Colon (tissue), 2 donors: ENCODE measurements around the gene RPS26.
"Not testable (repeated sequence)": the region's sequence is repeated elsewhere in the genome, so short reads cannot be mapped to it uniquely, and the experiment has no call there.

Experiments used
- FAIRE-seq: peaks from 2 replicates; lab custom pipeline; 2012; peaks lifted over from hg19 to GRCh38; lab: Jason Lieb, UNC
- donor health status: control.
- donor health status: control.

RPS26 gene

DNA sequence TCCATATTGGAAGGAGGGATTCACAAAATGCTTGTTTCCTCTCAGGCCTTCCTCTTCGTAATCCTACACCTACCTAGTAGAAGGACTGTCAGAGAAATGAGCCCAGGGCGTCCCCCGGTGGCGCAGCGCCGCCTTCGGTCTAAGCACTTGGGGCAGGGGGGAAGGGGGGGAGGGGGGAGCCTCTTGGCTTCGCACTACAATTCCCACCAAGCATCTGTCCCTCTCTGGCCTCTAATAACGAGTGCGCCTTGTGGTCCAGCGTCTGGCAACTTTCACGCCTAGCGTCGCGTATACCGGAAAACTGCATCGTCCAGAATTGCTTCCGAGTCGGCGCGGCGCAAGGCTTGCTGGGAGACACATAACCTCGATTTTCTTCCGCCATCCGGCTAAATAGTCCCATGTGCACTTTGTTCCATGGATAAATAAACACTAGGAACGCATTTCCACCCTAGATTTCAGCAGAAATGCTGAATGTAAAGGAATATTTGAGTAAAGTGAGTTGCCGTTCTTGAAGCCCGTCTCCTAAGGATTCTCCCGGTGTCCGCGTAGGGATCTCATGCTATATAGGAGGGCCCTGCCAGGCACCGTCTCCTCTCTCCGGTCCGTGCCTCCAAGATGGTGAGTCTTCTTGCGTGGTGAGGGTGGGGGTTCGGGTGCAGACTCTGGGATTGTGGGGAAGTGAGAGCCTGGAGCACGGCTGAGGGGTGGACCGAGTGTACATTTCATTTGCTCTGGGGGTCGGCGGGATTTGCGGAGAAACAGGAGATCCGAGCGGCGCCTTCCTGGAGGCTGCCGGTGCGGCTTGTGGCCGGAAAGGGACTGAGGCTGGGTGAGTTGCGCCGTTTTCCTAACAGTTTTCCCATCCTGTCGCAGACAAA, at the start of gene RPS26:
Gene RPS26 (plus strand): TSS at position 367 of the 878 bp plus-strand sequence. CDS start 249 bp downstream, at position 616.
- no peak for FAIRE-seq

DNA sequence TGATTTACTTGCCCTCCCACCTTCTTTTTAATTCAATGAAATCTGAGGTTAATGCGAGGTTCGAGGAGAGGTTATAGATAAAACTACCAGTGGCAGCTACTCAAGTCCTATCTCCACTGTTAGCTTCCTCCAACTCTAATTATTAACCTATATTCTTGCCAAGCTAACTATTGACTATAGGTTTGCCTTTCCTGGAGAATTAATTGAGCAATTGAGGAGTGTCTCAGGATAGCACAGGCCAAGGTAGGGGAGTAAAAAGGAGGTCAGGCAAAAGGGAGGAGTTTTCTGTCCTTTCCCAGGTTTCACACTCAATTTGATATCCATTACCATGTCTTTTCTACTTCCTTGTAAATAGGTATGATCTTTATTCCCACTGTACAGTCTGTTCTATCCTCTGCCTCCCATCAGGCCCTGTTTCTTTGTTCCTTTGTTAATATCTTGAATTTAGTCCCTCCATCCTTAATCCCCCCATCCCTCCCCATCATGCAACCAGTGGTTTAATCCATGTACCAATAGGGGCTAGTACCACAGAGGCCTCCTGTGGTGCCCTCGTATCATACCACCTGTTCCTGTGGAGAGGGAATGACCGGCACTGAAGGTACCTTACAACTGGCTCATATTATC, 48.4 kb upstream of the RPS26 start:
- no peak for FAIRE-seq

DNA sequence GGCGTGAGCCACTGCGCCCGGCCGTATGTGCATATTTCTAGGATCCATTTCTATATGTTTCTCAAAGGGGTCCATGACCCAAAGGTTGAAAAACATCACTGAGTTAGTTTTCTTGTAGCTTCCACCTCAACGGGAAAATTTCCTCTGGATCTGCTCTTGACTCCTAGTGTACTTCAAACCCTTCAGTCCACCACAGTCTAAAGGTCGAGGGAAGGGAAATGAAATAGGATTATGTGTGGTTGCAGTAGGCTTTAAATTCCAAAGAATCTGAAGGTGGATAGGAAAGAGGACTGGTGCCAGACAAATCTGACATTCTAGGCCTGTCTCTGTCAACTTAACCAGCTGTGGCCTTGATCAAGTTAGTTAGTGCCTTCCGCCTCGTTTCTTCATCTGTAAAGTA, 46.4 kb upstream of the RPS26 start:
- no peak for FAIRE-seq

DNA sequence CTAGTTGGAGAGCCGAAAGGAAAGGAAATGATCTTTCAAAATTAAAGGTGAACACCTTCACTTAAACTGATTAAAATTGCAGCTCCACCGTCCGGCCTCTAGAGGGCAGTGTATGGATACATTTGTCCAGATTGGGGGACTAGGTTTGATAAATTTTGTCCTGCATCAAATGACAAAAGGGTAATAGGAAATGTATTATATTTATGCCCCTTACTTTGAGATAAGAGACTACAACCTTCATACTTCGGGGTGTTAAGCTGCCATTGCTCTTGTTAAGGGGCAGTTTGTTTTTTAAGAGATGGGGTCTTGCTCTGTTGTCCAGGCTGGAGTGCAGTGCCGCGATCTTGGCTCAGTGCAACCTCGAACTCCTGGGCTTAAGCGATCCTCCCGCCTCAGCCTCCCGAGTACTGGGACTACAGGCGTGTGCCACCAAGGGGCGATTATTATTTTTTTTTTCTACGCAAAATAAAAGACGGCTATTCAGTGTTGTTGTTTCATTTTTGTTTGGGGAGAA, 45.5 kb upstream of the RPS26 start:
- no peak for FAIRE-seq

- no peak for FAIRE-seq
Observed at GRCh38 chr12:55996715-55997534, 44.8 kb upstream of the RPS26 start, which contains the start of gene SUOX. Gene SUOX (plus strand): TSS chr12:55997276. CDS start chr12:56002222, 4,946 bp downstream.

DNA sequence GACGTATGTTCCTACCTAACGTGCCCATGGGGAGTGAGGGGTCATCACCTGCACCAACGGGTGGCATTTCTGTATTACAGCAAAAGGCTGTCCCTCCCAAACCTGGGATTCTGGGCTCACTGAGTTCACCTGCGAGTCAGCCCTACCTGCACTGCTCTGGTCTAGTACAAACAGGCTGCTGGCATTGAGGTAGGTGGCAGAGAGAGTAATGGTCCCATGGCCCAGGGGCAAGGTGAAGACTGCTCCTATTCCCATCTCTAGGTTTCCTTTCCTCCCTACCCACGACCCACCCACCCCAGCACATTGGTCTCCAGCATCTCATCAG, 44.2 kb upstream of the RPS26 start:
- no peak for FAIRE-seq

DNA sequence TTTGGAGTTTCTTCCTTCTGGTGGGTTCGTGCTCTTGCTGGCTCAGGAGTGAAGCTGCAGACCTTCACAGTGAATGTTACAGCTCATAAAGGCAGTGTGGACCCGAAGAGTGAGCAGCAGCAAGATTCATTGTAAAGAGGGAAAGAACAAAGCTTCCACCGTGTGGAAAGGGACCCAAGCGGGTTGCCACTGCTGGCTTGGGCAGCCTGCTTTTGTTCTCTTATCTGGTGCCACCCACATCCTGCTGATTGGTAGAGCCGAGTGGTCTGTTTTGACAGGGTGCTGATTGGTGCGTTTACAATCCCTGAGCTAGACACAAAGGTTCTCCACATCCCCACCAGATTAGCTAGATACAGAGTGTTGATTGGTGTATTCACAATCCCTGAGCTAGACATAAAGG, 42.2 kb upstream of the RPS26 start:
- FAIRE-seq, result not testable (repeated sequence)

DNA sequence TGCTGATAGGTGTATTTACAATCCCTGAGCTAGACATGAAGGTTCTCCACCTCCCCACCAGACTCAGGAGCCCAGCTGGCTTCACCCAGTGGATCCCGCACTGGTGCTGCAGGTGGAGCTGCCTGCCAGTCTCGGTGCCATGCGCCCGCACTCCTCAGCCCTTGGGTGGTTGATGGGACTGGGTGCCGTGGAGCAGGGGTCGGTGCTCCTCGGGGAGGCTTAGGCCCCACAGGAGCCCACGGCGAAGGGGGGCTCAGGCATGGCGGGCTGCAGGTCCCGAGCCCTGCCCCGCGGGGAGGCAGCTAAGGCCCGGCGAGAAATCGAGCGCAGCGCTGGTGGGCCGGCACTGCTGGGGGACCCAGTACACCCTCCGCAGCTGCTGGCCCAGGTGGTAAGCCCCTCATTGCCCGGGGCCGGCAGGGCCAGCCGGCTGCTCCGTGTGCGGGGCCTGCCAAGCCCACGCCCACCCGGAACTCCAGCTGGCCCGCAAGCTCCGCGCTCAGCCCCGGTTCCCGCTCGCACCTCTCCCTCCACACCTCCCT, 41.6 kb upstream of the RPS26 start:
- FAIRE-seq, result not testable (repeated sequence)

DNA sequence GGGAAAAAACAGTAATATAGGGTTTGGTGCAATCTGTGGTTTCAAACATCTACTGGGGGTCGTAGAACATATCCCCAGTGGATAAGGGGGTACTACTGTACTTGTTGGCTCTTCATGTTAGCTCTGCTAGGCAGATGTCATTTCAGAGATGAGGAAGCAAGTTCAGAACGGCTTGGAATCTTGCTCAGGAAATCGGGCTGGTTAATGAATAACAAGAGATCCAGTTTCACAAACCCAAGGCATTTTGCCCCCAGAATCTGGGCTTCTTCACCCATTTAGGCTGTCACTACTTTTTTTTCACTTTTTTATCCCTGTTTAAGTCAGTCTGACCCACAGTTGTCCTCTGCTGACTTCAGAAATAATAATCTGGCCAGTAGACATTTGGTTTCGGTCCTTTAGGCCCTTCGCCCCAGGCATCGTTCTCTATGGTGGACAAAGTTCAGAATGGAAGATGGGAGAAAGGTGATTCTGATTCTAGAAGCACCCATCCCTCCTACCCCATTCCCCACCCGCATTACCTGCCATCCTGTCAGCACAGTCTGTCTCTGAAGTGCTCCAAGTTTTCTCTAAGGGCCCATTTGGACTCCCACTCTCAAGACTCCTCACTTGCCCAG, 40.1 kb upstream of the RPS26 start:
- FAIRE-seq, result no peak

- not testable (repeated sequence) for FAIRE-seq
Observed at GRCh38 chr12:56003376-56003775, 38.3 kb upstream of the RPS26 start.

- FAIRE-seq, result no peak
Observed at GRCh38 chr12:56004211-56004610, 37.5 kb upstream of the RPS26 start.

DNA sequence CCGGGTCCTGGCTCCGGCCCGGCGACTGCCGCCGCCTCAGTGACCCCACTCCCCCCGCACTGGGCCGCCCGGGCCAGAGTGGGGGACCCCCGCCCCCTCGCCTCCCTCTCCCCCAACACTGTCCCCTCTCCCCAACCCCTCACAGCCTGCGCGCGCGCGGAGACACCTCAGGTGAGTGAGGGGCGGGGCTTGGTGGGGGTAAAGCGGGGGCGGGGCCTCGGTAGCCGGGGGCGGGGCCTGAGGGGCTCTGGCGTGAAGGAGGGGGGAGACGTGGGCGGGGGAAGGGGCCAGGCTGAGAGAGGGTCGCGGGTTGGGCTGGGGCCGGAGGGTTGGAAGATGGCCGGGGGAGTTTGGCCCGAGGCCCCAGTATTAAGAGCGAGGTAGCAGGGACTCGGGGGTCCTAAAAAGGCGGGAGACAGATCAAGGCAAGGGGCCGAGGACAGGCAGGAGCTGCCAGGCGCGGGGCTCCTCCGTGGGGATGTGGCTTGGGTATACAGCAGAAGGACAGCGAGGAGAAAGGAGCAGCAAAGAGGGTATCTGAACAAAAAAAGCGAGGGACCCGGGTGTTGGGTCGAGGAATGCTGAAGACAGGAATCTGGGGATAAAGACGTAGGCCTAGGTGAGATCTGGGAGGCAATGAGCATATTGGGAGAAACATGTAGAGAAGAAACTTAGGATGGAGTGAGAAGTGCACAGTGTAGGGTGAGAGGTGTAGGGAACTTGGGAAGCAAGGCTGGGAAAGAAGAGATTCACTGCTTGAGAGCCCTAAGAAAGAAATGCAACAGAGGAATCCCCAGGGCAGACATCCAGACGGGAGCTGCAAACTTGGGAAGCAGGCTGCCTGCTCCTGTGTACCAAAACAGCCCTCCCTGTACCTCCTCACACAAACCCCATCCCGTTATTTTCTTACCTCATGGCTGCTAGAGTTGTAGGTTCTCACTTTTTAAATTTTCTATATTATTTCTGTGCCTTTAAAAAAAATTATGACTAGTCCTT, 33.9 kb upstream of the RPS26 start:
- FAIRE-seq, result no peak

DNA sequence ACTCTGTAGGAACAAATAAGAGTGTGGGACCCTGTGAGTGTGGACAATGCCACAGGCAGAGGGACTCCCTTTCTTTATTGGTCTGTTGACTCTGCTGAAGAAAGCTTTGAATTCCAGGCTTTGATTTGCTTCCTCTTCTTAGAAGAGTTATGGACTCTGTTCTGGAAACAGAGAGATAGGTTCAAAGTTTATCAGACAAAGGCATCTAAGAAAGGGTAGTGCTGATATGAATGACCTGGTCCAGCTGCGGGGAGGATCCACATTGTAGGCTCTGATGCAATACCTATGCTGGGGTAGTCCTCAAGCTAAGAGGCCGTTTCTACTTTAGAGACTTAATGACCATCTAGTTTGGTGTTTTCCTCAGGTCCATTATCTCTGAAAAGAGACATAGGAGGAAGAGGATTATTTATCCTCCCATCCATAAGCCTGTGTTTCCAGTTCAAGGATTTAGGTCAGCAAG, 31.6 kb upstream of the RPS26 start:
- no peak for FAIRE-seq

GRCh38 chr12:56011509-56012090, 30.1 kb upstream of the RPS26 start:
- no peak for FAIRE-seq

GRCh38 chr12:56013482-56013881, 28.2 kb upstream of the RPS26 start:
- no peak for FAIRE-seq

- no peak for FAIRE-seq
Observed at GRCh38 chr12:56014205-56014604, 27.5 kb upstream of the RPS26 start.

GRCh38 chr12:56017181-56017580, 24.5 kb upstream of the RPS26 start:
- no peak for FAIRE-seq

DNA sequence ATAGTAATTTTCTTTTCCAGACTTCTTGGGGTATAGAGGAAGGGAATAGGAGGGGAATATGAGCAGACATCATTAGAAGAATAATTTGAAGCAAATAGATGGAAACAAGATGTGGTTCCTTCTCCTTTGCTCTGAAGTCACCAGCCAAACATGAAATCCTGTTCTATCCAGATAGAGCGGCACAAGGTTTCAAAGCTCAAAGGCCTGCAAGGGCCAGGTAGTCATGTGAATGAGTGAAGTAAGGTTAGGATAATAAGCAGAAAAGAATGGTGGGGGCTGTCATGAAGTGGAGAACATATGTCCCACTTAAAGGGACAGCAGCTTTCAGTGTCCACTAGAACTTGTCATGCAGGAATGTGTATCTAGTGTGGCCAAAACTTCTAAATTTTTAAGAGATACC, 23.4 kb upstream of the RPS26 start:
- FAIRE-seq, result no peak

GRCh38 chr12:56020423-56021184, 21.1 kb upstream of the RPS26 start, which contains the start of gene IKZF4:
Gene IKZF4 (plus strand): TSS chr12:56021043. CDS start chr12:56021494, 451 bp downstream.
- no peak for FAIRE-seq
